ENCODE measurements around the gene DNAJC18. TPM values are rescaled to one million over a fixed set of nuclear protein-coding genes. Genes with fewer than 3 reads are reported as not detected.

DNAJC18 gene
- total and polyA plus RNA-seq, 2 of the 4 experiments (the other 2 are of a cell fraction): 8.5 to 11.1 TPM

GRCh38 chr5:139482050-139482889, 42.9 kb upstream of the DNAJC18 start, which contains the start of gene STING1:
Gene STING1, minus strand, starts transcription at chr5:139482758. Its CDS starts 1,054 bp downstream, at chr5:139481704.
- H3K9me1 ChIP-seq (ENCODE audit: insufficient read depth, low read length): peaks cover 10% of the 10 kb centered on the region
- H2AK5ac ChIP-seq (ENCODE audit: low read depth, low read length): peak within 1 kb of the TSS; percentile 95
- 0% methylated on average over 2 of the region's 19 CpGs; no CpG with 5 or more reads in 1 of the 2 experiments for WGBS, 2 experiments (ENCODE audit: extremely low coverage in 2 of 2, insufficient read length in 1 of 2)
- peaks cover 14% of the 10 kb centered on the region for H3K4me1 ChIP-seq (ENCODE audit: control insufficient read depth, insufficient read depth, low read length)
- H4K20me1 ChIP-seq (ENCODE audit: insufficient read depth, low read length): no peaks in the 10 kb centered on the region; the same call in 1 of the 2 replicates
- H2BK15ac ChIP-seq (ENCODE audit: low read depth, low read length): peak within 1 kb of the TSS; percentile 91
- peaks cover 8% of the 10 kb centered on the region for H3K36me3 ChIP-seq (ENCODE audit: control insufficient read depth, insufficient read depth, low read length)
- H2BK120ac ChIP-seq (ENCODE audit: low read depth, low read length): peak within 1 kb of the TSS; percentile 97
- H3K9ac ChIP-seq (ENCODE audit: low read depth, low read length): peak within 1 kb of the TSS; percentile 81
- peak within 1 kb of the TSS; percentile 98 for H2AK9ac ChIP-seq (replicated peaks; ENCODE audit: low read depth, low read length, poor library complexity)
- H3K18ac ChIP-seq (ENCODE audit: low read depth, low read length): peak within 1 kb of the TSS; percentile 93
- peak within 1 kb of the TSS; percentile 80 for H3K4me2 ChIP-seq (ENCODE audit: low read depth, low read length)
- peak within 1 kb of the TSS; percentile 95 for H4K5ac ChIP-seq (ENCODE audit: low read depth, low read length)
- dilution Hi-C loops (cut with HindIII; ENCODE audit: low sequenced_read_pairs, unreplicated experiment): no loop called here
- peak within 1 kb of the TSS; percentile 97 for H2BK5ac ChIP-seq (ENCODE audit: low read depth, low read length, poor library complexity, severe bottlenecking)
- BruUV-seq (replicated peaks): no TSS peak
- H3K79me1 ChIP-seq (ENCODE audit: low read depth in 1 of 2, low read length in 2 of 2): peaks cover 15 to 34% of the 10 kb centered on the region in 2 experiments
- H3K27me3 ChIP-seq (ENCODE audit: control insufficient read depth, insufficient read depth, low read length): no peaks in the 10 kb centered on the region
- peak within 1 kb of the TSS; percentile 98 for H3K14ac ChIP-seq (replicated peaks; ENCODE audit: low read depth, low read length)
- intact Hi-C loops (cut with micrococcal nuclease): no loop called here
- H4K8ac ChIP-seq (ENCODE audit: low read depth in 2 of 2, low read length in 2 of 2): peak within 1 kb of the TSS; percentile 70 to 98
- H2AFZ ChIP-seq (replicated peaks; ENCODE audit: low read length, poor library complexity): peak within 1 kb of the TSS; percentile 87
- ATAC-seq (ENCODE audit: low read depth) (peak; percentile 90), DNase-seq (peak; percentile 98)
- H3K56ac ChIP-seq (ENCODE audit: extremely low read depth, insufficient read depth, low read length): peak within 1 kb of the TSS; percentile 88
- peak within 1 kb of the TSS; percentile 99 for H3K4ac ChIP-seq (ENCODE audit: low read depth, low read length)
- peak within 1 kb of the TSS; percentile 95 for H3K27ac ChIP-seq (ENCODE audit: insufficient read depth, low read length)
- H3K4me3 ChIP-seq (ENCODE audit: insufficient read depth, low read depth, low read length): peak within 1 kb of the TSS; percentile 36
- no peak for TF ChIP-seq CEBPB (IDR thresholded peaks at IDR 0.05; ENCODE audit: low read depth, low read length)
- 0 out of 2 replicates have a peak, but pooled peaks have one; percentile 4 for TF ChIP-seq FOS (IDR thresholded peaks at IDR 0.05; ENCODE audit: low read depth, low read length)
- POLR2A ChIA-PET (ENCODE audit: unreplicated experiment): interaction anchor here (0.5 kb wide), 1 partner anchor 837 kb away, joined by 5 read pairs; no protein-coding TSS in a partner anchor
- H4K91ac ChIP-seq (ENCODE audit: insufficient read depth, low read depth, low read length): peak within 1 kb of the TSS; percentile 99
- H2BK20ac ChIP-seq (ENCODE audit: low read depth, low read length): peak within 1 kb of the TSS; percentile 93
- in situ Hi-C loops (cut with MboI; ENCODE audit: low sequenced_read_pairs): no loop called here
- CTCF ChIA-PET: interaction anchor here (0.7 to 1.1 kb wide), 4 partner anchors 24 to 59 kb away, joined by 3 to 4 read pairs (median 3); no protein-coding TSS in a partner anchor
- no peaks in the 10 kb centered on the region for H3K9me3 ChIP-seq (ENCODE audit: control insufficient read depth, insufficient read depth, low read length)
- H3K23ac ChIP-seq (ENCODE audit: low read depth, low read length): peak within 1 kb of the TSS; percentile 99
